Fibroblast of lung (primary cell): ENCODE data around the gene ZFYVE28. TPM values are rescaled to one million over a fixed set of nuclear protein-coding genes. Genes with fewer than 3 reads are reported as not detected.

ENCODE experiments used
- DNase-seq, 2 donors: peaks; one replicate each; pipeline versions ENCODE4 v3.0.0 to v3.0.0-alpha.2; 2010; ENCODE audit warnings: low read depth in 2 of 2
- H2AFZ ChIP-seq: 2 replicates; pipeline ENCODE4 v1.5.1; 2012; ENCODE audit warnings: low read length, control low read depth, inconsistent platforms
- H3K27ac ChIP-seq: 2 replicates; pipeline ENCODE4 v1.5.1; 2011; ENCODE audit warnings: low read length, control low read depth; ENCODE audit not compliant: insufficient read depth
- H3K27me3 ChIP-seq: 2 replicates; pipeline ENCODE4 v1.5.1; 2011; ENCODE audit warnings: mild to moderate bottlenecking, low read length; ENCODE audit not compliant: control insufficient read depth, insufficient read depth
- H3K36me3 ChIP-seq: 2 replicates; pipeline ENCODE4 v1.5.1; 2011; ENCODE audit warnings: low read length; ENCODE audit not compliant: control insufficient read depth, insufficient read depth
- H3K4me1 ChIP-seq: 2 replicates; pipeline ENCODE4 v1.5.1; 2011; ENCODE audit warnings: low read length; ENCODE audit not compliant: control insufficient read depth, insufficient read depth; ENCODE audit errors: extremely low read depth
- H3K4me2 ChIP-seq: 2 replicates; pipeline ENCODE4 v1.5.1; 2011; ENCODE audit warnings: low read length, control low read depth; ENCODE audit not compliant: insufficient read depth; ENCODE audit errors: extremely low read depth
- H3K4me3 ChIP-seq, 4 experiments: fragments of 200-600 bp in 1 of 4; sonication (generic) in 1 of 4; replicated peaks in 1 of 4; 2 replicates each; pipeline ENCODE4 v1.5.1; 2011 to 2016; ENCODE audit warnings: low read length in 4 of 4, low read depth in 3 of 4, mild to moderate bottlenecking in 3 of 4, control low read depth in 2 of 4, inconsistent platforms in 1 of 4, mixed read lengths in 1 of 4; ENCODE audit not compliant: insufficient read depth in 1 of 4; ENCODE audit errors: control extremely low read depth in 1 of 4
- H3K79me2 ChIP-seq: 2 replicates; pipeline ENCODE4 v1.5.1; 2012; ENCODE audit warnings: mild to moderate bottlenecking, low read length, inconsistent platforms; ENCODE audit not compliant: control insufficient read depth, insufficient read depth
- H3K9ac ChIP-seq: 2 replicates; pipeline ENCODE4 v1.5.1; 2011; ENCODE audit warnings: mild to moderate bottlenecking, low read length, control low read depth; ENCODE audit not compliant: insufficient read depth
- H3K9me3 ChIP-seq: 2 replicates; pipeline ENCODE4 v1.5.1; 2012; ENCODE audit warnings: low read depth, low read length; ENCODE audit not compliant: control insufficient read depth, insufficient read depth
- H4K20me1 ChIP-seq: 2 replicates; pipeline ENCODE4 v1.5.1; 2011; ENCODE audit warnings: low read length; ENCODE audit not compliant: control insufficient read depth, insufficient read depth; ENCODE audit errors: extremely low read depth
- CTCF ChIP-seq, 2 donors: IDR thresholded peaks in 1 of 2; conservative IDR thresholded peaks in 1 of 2; 1 replicate in 1 of 2; 2 replicates in 1 of 2; pipeline ENCODE4 v1.5.1; 2011 to 2012; ENCODE audit warnings: low read length in 2 of 2, control low read depth in 1 of 2, inconsistent platforms in 1 of 2, low read depth in 1 of 2, mild to moderate bottlenecking in 1 of 2
- EZH2 ChIP-seq: IDR thresholded peaks from 2 replicates; pipeline ENCODE4 v1.5.1; 2012; ENCODE audit warnings: low read length, control low read depth, mild to moderate bottlenecking; ENCODE audit errors: missing control alignments
- polyA plus RNA-seq, 2 donors: library from polyadenylated mRNA; depleted of rRNA in 1 of 2; stranded (reverse) in 1 of 2; unstranded in 1 of 2; fragments of >200 nt; gene quantifications; 2 replicates each; pipeline ENCODE4 v1.2.1, GENCODE V29; 2011 to 2012; ENCODE audit warnings: missing spikeins in 1 of 2
- total RNA-seq: library from RNA; depleted of rRNA; stranded (reverse); fragments of >200 nt; gene quantifications from 2 replicates; pipeline ENCODE4 v1.2.1, GENCODE V29; 2014

The ZFYVE28 gene
- total and polyA plus RNA-seq, 2 donors (not counting 1 experiment from before 2014, with no cell fraction given): 2.4 to 11.6 TPM

DNA sequence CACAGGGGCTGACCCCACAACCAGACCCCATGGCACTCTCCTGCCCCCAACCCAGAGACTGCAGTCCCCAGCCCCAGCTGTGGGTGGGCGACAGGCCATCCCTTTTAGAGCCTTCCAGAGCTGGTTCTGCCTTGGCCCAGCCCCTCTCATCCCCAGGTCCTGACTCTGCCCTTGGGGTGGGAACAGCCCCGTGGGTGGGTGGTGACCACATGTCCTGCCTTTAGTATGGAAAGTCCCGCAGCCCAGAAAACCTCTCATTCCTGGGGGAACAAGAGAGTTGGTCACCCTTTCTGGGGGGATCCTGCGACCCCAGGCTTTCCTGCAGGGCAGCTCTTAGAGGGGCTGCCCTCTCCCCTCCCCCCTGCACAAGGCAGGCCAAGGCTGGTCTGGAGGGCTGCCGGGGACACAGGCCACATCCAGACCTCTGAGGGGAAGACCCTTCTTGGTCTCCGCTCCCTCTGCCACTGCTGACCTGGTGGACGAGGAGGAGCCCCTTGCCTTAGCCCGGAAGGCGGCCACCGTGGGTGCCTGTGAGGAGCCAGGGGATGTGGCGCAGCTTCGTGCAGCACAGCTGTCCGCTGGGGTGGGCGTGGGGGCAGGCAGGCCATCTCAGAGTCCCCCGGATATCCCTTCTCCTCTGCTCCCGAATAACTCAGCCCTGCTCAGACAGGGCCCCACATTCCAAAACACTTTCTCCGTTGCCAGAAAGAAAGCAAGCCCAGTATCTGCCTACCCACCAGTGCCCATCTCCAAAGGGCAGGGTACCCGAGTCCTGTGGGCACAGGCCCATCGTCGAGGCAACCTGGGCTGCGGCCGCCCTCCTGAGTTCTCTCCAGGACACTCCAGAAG lies 149.9 kb downstream of the ZFYVE28 start:
- Histone ChIP-seq H3K36me3 (no peaks in the 10 kb centered on the region), H3K27me3 (no peaks in the 10 kb centered on the region), H3K4me1 (peaks cover 4% of the 10 kb centered on the region), H3K4me3 (no peak overlapping the region), H3K9ac (no peak overlapping the region), H3K4me2 (no peak overlapping the region), H3K9me3 (no peaks in the 10 kb centered on the region), H3K27ac (no peak overlapping the region), H4K20me1 (no peaks in the 10 kb centered on the region), H2AFZ (no peak overlapping the region), H3K79me2 (no peaks in the 10 kb centered on the region)
- no peak for DNase-seq
- no peak for TF ChIP-seq EZH2
- no peak for TF ChIP-seq CTCF (conservative IDR thresholded peaks at IDR 0.05 in 1 of 2, IDR thresholded peaks at IDR 0.05 in 1 of 2; ENCODE audit: low read depth in 1 of 2, low read length in 2 of 2)

DNA sequence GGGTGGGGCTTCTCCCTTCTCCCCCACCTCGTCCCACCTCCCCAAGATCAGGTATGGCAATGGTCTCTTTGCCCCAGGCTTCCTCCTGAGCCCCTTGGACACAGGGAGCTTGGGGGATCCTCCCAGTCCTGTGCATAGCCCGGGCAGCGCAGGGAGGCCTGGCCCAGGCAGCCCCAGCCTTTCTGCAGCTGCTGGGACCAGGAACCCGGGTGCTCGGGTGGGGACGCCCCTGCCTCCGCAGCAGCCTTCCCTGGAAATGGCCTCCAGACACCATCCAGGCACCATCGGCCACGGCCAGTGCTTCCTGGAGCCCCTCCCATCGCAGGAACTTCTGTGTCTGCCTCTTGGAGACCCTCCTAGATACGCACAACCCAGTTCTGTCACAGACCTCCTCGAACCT lies 150.6 kb downstream of the ZFYVE28 start:
- no peaks in the 10 kb centered on the region for H3K27me3 ChIP-seq
- H3K27ac ChIP-seq: no peak overlapping the region
- no peaks in the 10 kb centered on the region for H4K20me1 ChIP-seq
- no peak overlapping the region for H2AFZ ChIP-seq
- no peak overlapping the region for H3K9ac ChIP-seq
- H3K9me3 ChIP-seq: no peaks in the 10 kb centered on the region
- no peaks in the 10 kb centered on the region for H3K36me3 ChIP-seq
- TF ChIP-seq EZH2 (no peak), CTCF (conservative IDR thresholded peaks at IDR 0.05 in 1 of 2, IDR thresholded peaks at IDR 0.05 in 1 of 2; ENCODE audit: low read depth in 1 of 2, low read length in 2 of 2) (no peak)
- H3K4me1 ChIP-seq: peaks cover 5% of the 10 kb centered on the region
- no peak for DNase-seq
- H3K79me2 ChIP-seq: no peaks in the 10 kb centered on the region
- no peak overlapping the region for H3K4me2 ChIP-seq
- no peak overlapping the region for H3K4me3 ChIP-seq

DNA sequence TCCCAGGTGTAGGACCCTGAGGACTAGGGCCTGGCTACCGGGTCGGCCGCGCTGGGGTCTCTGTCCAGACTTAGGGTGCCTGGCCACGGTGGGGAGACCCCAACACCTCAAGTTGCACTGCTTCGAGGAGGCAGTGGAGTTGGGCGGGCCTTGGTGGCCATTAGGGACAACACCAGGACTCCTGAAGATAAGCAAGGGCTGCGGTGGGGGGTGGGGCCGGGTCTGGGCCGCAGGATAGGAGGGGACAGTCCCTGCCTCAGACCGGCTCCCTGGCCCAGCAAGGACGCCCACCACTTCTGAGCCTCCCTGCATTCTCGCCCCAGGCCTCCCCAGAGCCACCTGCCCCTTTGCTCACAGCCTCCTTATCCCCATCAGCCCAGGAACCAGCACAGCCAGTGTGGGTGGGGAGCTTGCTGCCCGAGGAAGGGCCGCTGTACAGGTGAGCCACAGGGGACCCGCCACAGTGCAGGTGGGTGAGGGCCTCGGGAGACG lies 151.1 kb downstream of the ZFYVE28 start:
- DNase-seq: no peak
- Histone ChIP-seq H3K9ac (no peak overlapping the region), H4K20me1 (no peaks in the 10 kb centered on the region), H3K36me3 (no peaks in the 10 kb centered on the region), H3K4me3 (no peak overlapping the region), H2AFZ (no peak overlapping the region), H3K27ac (no peak overlapping the region), H3K79me2 (no peaks in the 10 kb centered on the region), H3K9me3 (no peaks in the 10 kb centered on the region), H3K4me2 (no peak overlapping the region), H3K27me3 (no peaks in the 10 kb centered on the region), H3K4me1 (peaks cover 8% of the 10 kb centered on the region)
- TF ChIP-seq CTCF (conservative IDR thresholded peaks at IDR 0.05 in 1 of 2, IDR thresholded peaks at IDR 0.05 in 1 of 2; ENCODE audit: low read depth in 1 of 2, low read length in 2 of 2) (no peak), EZH2 (no peak)
